HG03342 (cell line): ENCODE data around the gene CLRN2.
"Not testable (repeated sequence)": the region's sequence is repeated elsewhere in the genome, so short reads cannot be mapped to it uniquely, and the experiment has no call there.

ENCODE experiments used
- ATAC-seq: cut with Tn5 transposase; IDR thresholded peaks from one replicate; pipeline ENCODE4 v1.9.1; 2021; ENCODE audit warnings: mild to moderate bottlenecking, moderate library complexity; ENCODE audit not compliant: unreplicated experiment

Gene CLRN2

DNA sequence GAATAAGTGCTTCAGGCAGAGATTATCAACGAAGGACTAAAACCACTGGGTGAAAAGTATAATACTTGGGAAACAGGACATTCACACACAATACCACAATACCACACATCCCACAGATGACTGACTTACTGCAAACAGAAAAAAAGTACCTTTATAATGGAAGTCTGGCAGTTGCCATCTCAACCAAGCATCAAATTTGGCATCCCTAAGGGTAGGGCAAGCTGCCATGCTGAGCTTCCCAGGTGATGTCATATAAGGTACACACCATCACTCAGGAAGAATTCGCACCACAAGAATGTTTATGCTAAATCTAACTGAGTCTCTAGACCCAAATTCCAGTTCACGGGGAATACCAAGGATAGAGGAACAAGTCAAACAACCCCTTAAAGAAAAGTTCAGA is 12.2 kb upstream of the CLRN2 start:
- no peak for ATAC-seq

GRCh38 chr4:17504081-17504480 is 10.9 kb upstream of the CLRN2 start:
- ATAC-seq: no peak

DNA sequence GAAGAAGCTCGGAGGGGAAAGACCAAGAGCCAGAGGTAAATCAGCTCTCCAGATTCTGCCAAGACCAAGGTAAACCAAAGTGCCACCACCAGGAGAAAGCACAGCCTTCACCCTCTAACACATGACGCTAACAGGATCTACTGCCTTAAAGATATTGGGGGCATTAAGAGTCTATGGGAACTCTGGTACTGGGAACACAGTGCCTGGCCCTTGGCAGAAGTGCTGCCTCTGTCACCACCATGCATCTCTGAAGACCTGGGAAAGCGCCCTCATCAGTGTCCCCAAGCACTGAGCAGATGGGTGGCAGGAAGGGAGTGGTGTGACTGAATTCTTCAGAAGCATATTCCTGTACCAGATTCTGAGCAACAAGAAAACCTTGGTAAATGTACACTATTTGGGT is 4.4 kb upstream of the CLRN2 start:
- ATAC-seq: no peak

GRCh38 chr4:17511051-17511450 is 3.9 kb upstream of the CLRN2 start:
- no peak for ATAC-seq

- peak; percentile 60 for ATAC-seq
Observed at GRCh38 chr4:17511509-17511949, 3.4 kb upstream of the CLRN2 start.

GRCh38 chr4:17511950-17512795 is 2.8 kb upstream of the CLRN2 start, which contains the start of gene QDPR:
TSS of gene QDPR (minus strand) at chr4:17512090. CDS start at chr4:17512054, 36 bp downstream.
- peak; percentile 94 for ATAC-seq

GRCh38 chr4:17512973-17513665 is 1.8 kb upstream of the CLRN2 start:
- no peak for ATAC-seq

GRCh38 chr4:17515445-17516407 is 761 bp downstream of the CLRN2 start:
- ATAC-seq: no peak

- ATAC-seq: no peak
Observed at GRCh38 chr4:17516980-17517379, 2.0 kb downstream of the CLRN2 start.

- ATAC-seq: no peak
Observed at GRCh38 chr4:17517664-17518063, 2.7 kb downstream of the CLRN2 start.

DNA sequence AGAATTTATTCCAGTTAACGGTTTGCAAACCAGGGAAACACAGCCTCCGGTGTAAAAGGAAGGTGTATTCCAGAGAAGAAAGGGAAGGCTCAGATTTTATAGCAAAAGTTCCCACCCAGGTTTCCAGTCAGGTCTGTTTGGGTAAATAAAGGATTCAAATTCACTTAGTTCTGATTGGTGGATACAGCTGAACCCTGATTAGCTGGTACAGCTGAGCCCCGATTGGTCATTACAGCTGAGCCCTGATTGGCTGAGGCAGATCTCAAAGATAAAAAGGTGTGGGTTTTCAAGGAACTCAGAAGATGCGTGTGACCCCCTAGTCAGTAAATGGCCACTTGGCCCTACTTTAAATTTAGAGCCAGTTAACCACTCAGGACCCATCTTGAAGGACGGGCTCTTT is 6.6 kb downstream of the CLRN2 start:
- no peak for ATAC-seq

DNA sequence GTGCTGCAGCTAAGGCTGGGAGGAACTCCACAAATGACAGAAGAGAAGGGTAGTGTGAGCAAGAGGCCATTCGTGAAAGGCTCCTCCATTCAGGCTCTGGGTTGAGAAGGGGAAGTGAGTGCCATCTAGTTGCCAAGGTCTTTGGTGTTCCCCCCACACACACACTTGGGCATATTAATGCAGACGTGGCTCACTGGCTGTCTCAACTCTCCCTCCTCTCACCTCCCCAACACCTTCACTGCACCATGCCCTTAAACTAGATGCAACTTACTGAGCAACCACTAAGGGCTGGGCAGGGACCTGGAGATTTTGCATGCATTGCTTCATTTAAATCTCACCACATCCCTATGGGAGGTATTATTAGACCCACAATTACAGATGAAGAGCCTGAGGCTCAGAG is 8.7 kb downstream of the CLRN2 start:
- no peak for ATAC-seq

- no peak for ATAC-seq
Observed at GRCh38 chr4:17526695-17527477, 11.9 kb downstream of the CLRN2 start.

DNA sequence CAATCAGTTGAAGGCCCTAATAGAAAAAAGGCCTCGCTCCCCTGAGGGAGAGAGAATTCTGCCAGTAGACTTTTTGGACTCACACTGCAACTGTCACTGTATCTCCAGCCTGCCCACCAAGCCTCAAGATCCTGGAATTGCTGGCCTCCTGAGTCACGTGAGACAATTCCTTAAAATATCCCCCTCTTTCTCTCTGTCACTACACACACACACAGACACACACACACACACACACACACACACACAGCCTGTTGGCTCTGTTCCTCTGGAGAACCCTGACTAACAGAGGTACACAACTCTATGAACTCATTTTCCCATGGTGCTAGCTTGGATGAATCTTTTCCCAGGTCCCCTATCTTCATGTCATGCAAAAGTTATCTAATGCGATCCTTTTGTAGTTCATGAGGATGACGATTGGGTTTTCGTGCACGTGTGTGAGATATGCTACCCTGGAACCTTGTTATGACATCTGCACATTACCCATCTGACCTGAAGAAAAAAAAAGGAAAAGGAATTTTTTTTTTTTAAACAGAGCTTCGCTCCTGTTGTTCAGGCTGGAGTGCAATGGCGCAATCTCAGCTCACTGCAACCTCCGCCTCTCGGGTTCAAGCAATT is 13.7 kb downstream of the CLRN2 start:
- ATAC-seq: no peak

DNA sequence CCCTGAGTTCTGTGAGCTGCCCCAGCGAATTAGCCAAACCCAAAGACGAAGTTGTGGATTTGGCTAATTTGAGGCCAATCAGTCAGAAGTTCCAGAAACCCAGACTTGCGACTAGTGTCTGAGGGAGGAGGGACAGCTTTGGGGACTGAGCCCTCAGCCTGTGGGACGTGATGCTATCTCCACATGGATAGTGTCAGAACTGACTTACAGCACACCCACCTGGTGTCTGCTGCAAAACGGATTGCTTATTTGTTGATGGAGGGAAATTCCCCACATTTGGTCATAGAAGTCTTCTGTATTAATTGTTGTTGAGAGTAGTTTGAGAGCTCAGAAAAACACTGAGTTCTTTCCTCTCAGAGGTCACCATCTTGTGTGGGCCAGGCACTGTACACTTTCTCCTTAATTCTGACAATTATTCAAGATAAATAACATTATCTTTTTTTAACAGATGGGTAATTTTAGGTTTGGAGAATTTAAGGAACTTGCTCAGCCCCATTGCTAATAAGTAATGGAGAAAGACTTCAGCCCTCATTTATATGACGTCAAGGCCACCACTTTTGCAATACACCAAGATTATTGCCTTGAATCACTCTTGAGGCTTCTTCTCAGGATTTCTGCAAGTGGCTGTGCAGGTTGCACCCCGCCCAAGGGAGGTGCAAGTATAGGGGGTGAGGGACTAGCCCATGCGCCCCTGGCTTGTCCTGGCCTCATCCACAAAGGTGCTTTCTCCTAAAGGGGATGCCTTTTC is 16.7 kb downstream of the CLRN2 start:
- ATAC-seq: no peak

DNA sequence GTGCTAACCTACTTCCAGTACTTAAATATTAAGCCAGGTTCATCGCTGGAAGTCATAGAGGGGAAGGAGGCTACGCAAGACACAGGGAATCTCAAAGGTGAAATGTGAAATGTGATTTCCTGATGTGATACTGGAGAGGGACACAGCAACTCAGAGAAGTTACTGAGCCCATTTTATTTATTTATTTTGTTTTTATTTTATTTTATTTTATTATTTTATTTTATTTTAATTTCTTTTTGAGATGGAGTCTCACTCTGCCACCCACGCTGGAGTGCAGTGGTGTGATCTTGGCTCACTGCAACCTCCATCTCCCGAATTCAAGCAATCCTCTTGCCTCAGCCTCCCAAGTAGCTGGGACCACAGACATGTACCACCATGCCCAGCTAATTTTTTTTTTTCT is 19.7 kb downstream of the CLRN2 start:
- ATAC-seq: no peak

DNA sequence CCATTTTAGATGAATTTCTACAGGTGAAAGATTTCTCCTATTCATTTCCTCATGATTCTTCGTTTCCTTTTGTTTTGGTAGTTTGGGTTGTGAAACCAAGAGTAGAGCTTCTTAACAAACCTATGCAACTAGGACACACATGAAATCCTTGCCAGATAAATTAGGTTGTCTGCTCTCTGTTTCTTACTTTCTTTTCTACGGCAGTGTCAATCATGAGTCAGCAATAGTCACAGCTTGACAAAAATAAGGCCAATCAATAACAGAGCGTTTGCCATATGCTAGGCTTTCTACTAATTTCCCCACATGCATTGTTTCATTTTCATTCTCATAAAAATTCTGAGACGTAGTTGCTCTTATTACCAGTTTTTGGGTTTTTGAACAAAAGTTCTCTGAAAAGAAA is 20.3 kb downstream of the CLRN2 start:
- peak; percentile 62 for ATAC-seq

GRCh38 chr4:17535906-17536305 is 20.9 kb downstream of the CLRN2 start:
- no peak for ATAC-seq

- not testable (repeated sequence) for ATAC-seq
Observed at GRCh38 chr4:17537060-17537459, 22.1 kb downstream of the CLRN2 start.
